ENCODE data around the gene MRPS25.

- TF ChIP-seq BCL3 (IDR thresholded peaks at IDR 0.05) (no peak), CTCF (IDR thresholded peaks at IDR 0.05) (no peak), USF2 (IDR thresholded peaks at IDR 0.05) (no peak), KDM1A (IDR thresholded peaks at IDR 0.05; ENCODE audit: low read depth) (no peak), REST (IDR thresholded peaks at IDR 0.05) (no peak), RAD21 (conservative IDR thresholded peaks at IDR 0.05 in 1 of 2, IDR thresholded peaks at IDR 0.05 in 1 of 2) (no peak)
These were observed 20.8 kb downstream of the MRPS25 start for GRCh38 chr3:15044326-15044725.
